Upper lobe of left lung (tissue), 6 donors: ENCODE measurements around the gene OR6X1. TPM values are rescaled to one million over a fixed set of nuclear protein-coding genes. Genes with fewer than 3 reads are reported as not detected.

Experiments
- ATAC-seq, 2 donors: fragments of 200-7000 bp; cut with Tn5 transposase; one replicate each; pipeline ENCODE4 v1.9.1; 2022; ENCODE audit warnings: mild to moderate bottlenecking in 2 of 2, moderate library complexity in 2 of 2; ENCODE audit not compliant: low FRiP score in 2 of 2
- DNase-seq, 2 donors: peaks; one replicate each; pipeline ENCODE4 v3.0.0-alpha.2; 2019 to 2020
- H3K27ac ChIP-seq, 4 donors: fragments of 200-600 bp; sonication (generic); one replicate each; pipeline ENCODE4 v1.5.1; 2016 to 2019
- H3K27me3 ChIP-seq, 4 donors: fragments of 200-600 bp; sonication (generic); one replicate each; pipeline ENCODE4 v1.5.1; 2017 to 2019
- H3K36me3 ChIP-seq, 4 donors: fragments of 200-600 bp; sonication (generic); one replicate each; pipeline ENCODE4 v1.5.1; 2016 to 2019
- H3K4me1 ChIP-seq, 4 donors: fragments of 200-600 bp; sonication (generic); one replicate each; pipeline ENCODE4 v1.5.1; 2018 to 2019
- H3K4me3 ChIP-seq, 4 donors: fragments of 200-600 bp; sonication (generic); one replicate each; pipeline ENCODE4 v1.5.1; 2017 to 2019; ENCODE audit warnings: mild to moderate bottlenecking in 2 of 4, moderate library complexity in 1 of 4
- H3K9me3 ChIP-seq, 4 donors: fragments of 200-600 bp; sonication (generic); one replicate each; pipeline ENCODE4 v1.5.1; 2018 to 2019
- CTCF ChIP-seq, 6 experiments: fragments of 450-650 bp in 4 of 6; fragments of 200-600 bp in 2 of 6; sonication (generic) in 2 of 6; IDR thresholded peaks; one replicate each; pipeline ENCODE4 v1.5.1; 2016 to 2019; ENCODE audit warnings: antibody characterized with exemption in 6 of 6
- EP300 ChIP-seq, 4 donors: sonication (generic); formaldehyde crosslinking; IDR thresholded peaks; one replicate each; pipeline ENCODE4 v1.5.1; 2017; ENCODE audit warnings: antibody characterized with exemption in 4 of 4, control low read depth in 2 of 4
- POLR2A ChIP-seq, 4 donors: fragments of 450-650 bp; IDR thresholded peaks; one replicate each; pipeline ENCODE4 v1.5.1; 2016 to 2017; ENCODE audit warnings: antibody characterized with exemption in 4 of 4, mild to moderate bottlenecking in 2 of 4
- POLR2AphosphoS5 ChIP-seq, 2 donors: sonication (generic); formaldehyde crosslinking; IDR thresholded peaks; one replicate each; pipeline ENCODE4 v1.5.1; 2017; ENCODE audit warnings: antibody characterized with exemption in 2 of 2
- WGBS, 2 donors: methylation state at CpG; one replicate each; pipeline ENCODE4 v1.1.5; 2017 to 2018; 5-methylcytosine and 5-hydroxymethylcytosine counted together
- total RNA-seq, 6 donors: library from RNA; depleted of rRNA in 4 of 6; stranded (reverse); fragments of >200 nt in 4 of 6; gene quantifications; one replicate each; pipeline versions ENCODE4 v1.1.0 to v1.2.1, GENCODE V29; 2016 to 2021
- donor health status: DM: no; HTN: no; CAD: no; lungs with moderate emphysema.
- donor health status: DM: no; HTN: yes; CAD: no; lungs with severe emphysema.

OR6X1 gene, protein sequence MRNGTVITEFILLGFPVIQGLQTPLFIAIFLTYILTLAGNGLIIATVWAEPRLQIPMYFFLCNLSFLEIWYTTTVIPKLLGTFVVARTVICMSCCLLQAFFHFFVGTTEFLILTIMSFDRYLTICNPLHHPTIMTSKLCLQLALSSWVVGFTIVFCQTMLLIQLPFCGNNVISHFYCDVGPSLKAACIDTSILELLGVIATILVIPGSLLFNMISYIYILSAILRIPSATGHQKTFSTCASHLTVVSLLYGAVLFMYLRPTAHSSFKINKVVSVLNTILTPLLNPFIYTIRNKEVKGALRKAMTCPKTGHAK
- not detected for total RNA-seq

GRCh38 chr11:123754101-123754568 is at the start of gene OR6X1:
Gene OR6X1, minus strand, starts transcription at chr11:123754518. Its CDS starts 0 bp downstream, at chr11:123754518.
- H3K36me3 ChIP-seq: no peaks in the 10 kb centered on the region
- H3K27ac ChIP-seq: no peak within 1 kb of the TSS
- no peak within 1 kb of the TSS for H3K4me3 ChIP-seq
- WGBS, 2 donors: 85 to 87% methylated on average over 3 of the region's 3 CpGs
- H3K4me1 ChIP-seq: no peaks in the 10 kb centered on the region
- H3K27me3 ChIP-seq: no peaks in the 10 kb centered on the region
- TF ChIP-seq POLR2AphosphoS5 (IDR thresholded peaks at IDR 0.05): no peak
- no peak for TF ChIP-seq POLR2A (IDR thresholded peaks at IDR 0.05)
- TF ChIP-seq CTCF (IDR thresholded peaks at IDR 0.05): no peak
- no peak for TF ChIP-seq EP300 (IDR thresholded peaks at IDR 0.05)
- no peaks in the 10 kb centered on the region for H3K9me3 ChIP-seq
- no peak for ATAC-seq
- DNase-seq: no peak

- H3K36me3 ChIP-seq: no peaks in the 10 kb centered on the region
- H3K9me3 ChIP-seq: no peaks in the 10 kb centered on the region
- no peak overlapping the region for H3K27ac ChIP-seq
- ATAC-seq (no peak), DNase-seq (no peak)
- H3K4me1 ChIP-seq: no peaks in the 10 kb centered on the region
- H3K4me3 ChIP-seq: no peak overlapping the region
- H3K27me3 ChIP-seq: no peaks in the 10 kb centered on the region
- 0 to 46% methylated on average over 1 of the region's 1 CpG for WGBS, 2 donors
- TF ChIP-seq POLR2AphosphoS5 (IDR thresholded peaks at IDR 0.05): no peak
- no peak for TF ChIP-seq POLR2A (IDR thresholded peaks at IDR 0.05)
- no peak for TF ChIP-seq CTCF (IDR thresholded peaks at IDR 0.05)
- no peak for TF ChIP-seq EP300 (IDR thresholded peaks at IDR 0.05)
These were observed 47.4 kb upstream of the OR6X1 start for GRCh38 chr11:123801765-123802164.

DNA sequence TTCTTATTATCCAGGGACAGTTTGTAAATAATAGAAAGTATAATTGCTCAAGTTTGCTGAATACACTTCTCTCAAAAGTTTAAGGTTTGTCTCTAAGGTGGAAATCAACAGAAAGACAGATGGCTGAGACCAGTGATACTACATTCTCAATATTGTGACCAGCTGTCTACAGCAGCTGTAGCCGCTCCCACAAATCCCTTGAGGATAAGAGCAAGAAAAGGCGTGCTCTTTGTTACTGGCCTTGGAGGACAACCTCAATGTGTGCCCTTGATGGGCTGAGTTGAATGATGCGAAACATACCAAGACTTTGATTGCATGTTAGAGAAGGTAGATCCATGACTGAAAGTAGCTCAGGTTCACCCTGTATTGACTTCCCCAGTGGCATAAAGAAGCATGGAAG is 45.7 kb upstream of the OR6X1 start:
- no peaks in the 10 kb centered on the region for H3K27me3 ChIP-seq

DNA sequence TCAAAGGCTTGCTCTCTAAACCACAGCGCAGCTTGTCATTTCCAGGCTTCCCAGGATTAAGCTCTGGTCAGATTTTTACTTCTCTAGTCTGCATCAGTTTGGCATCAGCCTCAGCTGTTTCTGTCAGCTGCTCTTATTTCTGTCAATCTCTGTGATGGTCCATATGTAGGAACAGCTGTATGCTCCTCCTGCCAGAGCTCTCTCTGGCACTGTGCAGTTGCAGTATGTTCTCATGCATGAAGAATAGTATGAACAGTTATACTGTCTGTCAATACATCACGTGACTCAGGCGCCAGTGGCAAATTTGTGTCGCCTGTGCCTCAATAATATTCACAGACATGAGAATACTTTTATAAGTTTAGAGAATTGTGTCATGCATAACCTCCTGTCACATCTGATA is 45.1 kb upstream of the OR6X1 start:
- no peaks in the 10 kb centered on the region for H3K27me3 ChIP-seq
- H3K36me3 ChIP-seq: no peaks in the 10 kb centered on the region
- H3K9me3 ChIP-seq: no peaks in the 10 kb centered on the region
- H3K4me1 ChIP-seq: no peaks in the 10 kb centered on the region
- 82 to 89% methylated on average over 4 of the region's 4 CpGs for WGBS, 2 donors
- no peak overlapping the region for H3K27ac ChIP-seq
- TF ChIP-seq CTCF (IDR thresholded peaks at IDR 0.05) (no peak), POLR2AphosphoS5 (IDR thresholded peaks at IDR 0.05) (no peak), EP300 (IDR thresholded peaks at IDR 0.05) (no peak), POLR2A (IDR thresholded peaks at IDR 0.05) (no peak)
- no peak overlapping the region for H3K4me3 ChIP-seq
- DNase-seq (no peak), ATAC-seq (no peak)

More for the DNA sequence above, 45.7 kb upstream of the OR6X1 start:
- no peak overlapping the region for H3K4me3 ChIP-seq
- no peak for DNase-seq
- H3K4me1 ChIP-seq: no peaks in the 10 kb centered on the region
- no peaks in the 10 kb centered on the region for H3K36me3 ChIP-seq
- H3K9me3 ChIP-seq: no peaks in the 10 kb centered on the region
- H3K27ac ChIP-seq: no peak overlapping the region
- no peak for ATAC-seq
- TF ChIP-seq POLR2AphosphoS5 (IDR thresholded peaks at IDR 0.05) (no peak), POLR2A (IDR thresholded peaks at IDR 0.05) (no peak), CTCF (IDR thresholded peaks at IDR 0.05) (no peak), EP300 (IDR thresholded peaks at IDR 0.05) (no peak)
- WGBS, 2 donors: 82 to 84% methylated on average over 3 of the region's 3 CpGs
